Panc1 (cell line): ENCODE results near the gene FARP1.

Experiments
- CTCF ChIP-seq: fragments of 450-650 bp; IDR thresholded peaks from 2 replicates; pipeline ENCODE4 v1.5.1; 2017; ENCODE audit warnings: mild to moderate bottlenecking
- POLR2AphosphoS5 ChIP-seq: IDR thresholded peaks from 2 replicates; pipeline ENCODE4 v1.6.1; 2012; ENCODE audit warnings: mild to moderate bottlenecking, low read depth, low read length, moderate library complexity
- REST ChIP-seq, 2 experiments: IDR thresholded peaks; 2 replicates each; pipeline ENCODE4 v1.6.1; 2011 to 2012; ENCODE audit warnings: low read depth in 2 of 2, control low read depth in 1 of 2, low read length in 1 of 2, mild to moderate bottlenecking in 1 of 2, moderate library complexity in 1 of 2; ENCODE audit not compliant: insufficient read depth in 1 of 2
- SIN3A ChIP-seq: IDR thresholded peaks from 2 replicates; pipeline ENCODE4 v1.6.1; 2012; ENCODE audit warnings: low read depth, mild to moderate bottlenecking, low read length, moderate library complexity, borderline replicate concordance; ENCODE audit not compliant: insufficient read depth
- TCF7L2 ChIP-seq: IDR thresholded peaks from 2 replicates; pipeline ENCODE4 v1.6.1; 2011; ENCODE audit warnings: mild to moderate bottlenecking, low read depth, low read length, inconsistent platforms

GRCh38 chr13:98332222-98332621, 189.3 kb downstream of the FARP1 start:
- TF ChIP-seq CTCF (no peak), SIN3A (no peak), POLR2AphosphoS5 (no peak), REST (IDR thresholded peaks at IDR 0.05; ENCODE audit: insufficient read depth in 1 of 2, low read depth in 2 of 2, low read length in 1 of 2) (no peak), TCF7L2 (no peak)
